HG03558 (cell line): ENCODE data around the gene ADCY5.

Experiments used
- ATAC-seq: cut with Tn5 transposase; IDR thresholded peaks from one replicate; pipeline ENCODE4 v1.9.1; 2021; ENCODE audit warnings: moderate number of reproducible peaks; ENCODE audit not compliant: unreplicated experiment; ENCODE audit errors: extremely low read depth

The ADCY5 gene

DNA sequence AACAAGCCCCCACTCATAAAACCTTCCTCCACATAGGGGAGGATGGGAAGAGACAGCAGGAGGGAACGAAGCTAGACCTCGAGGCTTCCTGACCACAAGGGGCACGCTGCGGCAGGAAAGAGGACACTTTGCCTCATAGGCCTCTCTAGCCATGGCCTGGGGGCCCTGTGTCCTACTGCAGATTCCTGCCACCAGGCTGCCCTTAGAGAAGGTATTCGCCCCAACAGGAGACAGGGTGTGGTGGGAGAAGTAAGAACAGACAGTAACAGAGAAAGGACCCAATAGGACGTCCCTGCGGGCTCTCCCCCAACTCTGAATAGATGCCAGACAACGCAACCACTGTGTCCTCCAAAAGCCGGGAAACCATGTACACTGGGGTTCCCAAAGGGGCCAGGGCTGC is 36.8 kb downstream of the ADCY5 start:
- no peak for ATAC-seq

DNA sequence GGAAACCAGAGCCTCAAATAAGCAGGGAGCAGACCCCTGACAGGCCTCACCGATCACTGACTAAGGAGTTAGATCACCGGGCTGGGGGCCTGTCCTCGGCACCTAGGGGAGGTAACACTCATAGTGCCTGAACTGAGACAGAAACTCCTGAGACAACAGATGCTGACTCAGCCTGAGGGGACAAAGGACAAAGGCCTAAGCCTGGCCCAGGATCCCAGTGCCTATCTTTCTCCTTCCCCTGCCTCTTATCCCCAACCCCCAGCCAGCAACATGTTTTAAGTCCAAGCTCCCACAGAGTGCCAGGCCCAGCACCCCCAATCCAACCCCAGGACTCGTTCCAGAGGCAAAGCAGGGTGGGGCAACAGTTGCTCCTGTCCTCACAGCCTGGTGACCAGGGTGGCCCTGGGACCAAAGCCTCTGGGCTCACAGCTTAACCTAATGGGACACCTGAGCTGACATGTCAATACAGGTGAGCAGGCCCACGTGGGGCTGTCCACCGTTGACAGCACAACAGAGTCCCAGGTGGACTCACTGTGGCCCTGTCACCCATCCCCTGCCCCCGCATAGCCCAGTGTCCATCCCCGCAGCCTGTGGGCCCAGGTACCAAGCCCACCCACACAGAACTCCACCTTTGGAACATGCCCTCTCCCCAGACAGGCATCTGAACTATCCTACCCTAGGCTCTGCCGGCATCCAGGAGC is 37.4 kb downstream of the ADCY5 start:
- no peak for ATAC-seq

DNA sequence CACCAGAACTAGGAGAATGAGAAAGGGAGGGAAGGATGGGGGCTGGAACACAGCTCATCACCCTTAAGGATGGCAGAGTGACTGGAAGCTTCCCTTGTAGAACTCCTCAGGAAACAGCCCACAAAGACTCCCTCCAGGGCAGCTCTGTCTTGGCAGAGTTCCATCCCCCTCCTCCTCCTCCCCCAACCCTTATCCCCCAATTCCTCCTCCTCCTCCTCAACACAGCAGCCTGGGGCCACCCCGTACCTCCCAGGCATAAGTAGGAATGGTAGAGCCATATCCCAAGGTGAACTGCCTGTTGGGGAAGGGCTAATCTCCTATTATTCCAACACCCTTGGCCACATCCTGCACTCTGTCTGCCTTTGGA is 38.8 kb downstream of the ADCY5 start:
- no peak for ATAC-seq

DNA sequence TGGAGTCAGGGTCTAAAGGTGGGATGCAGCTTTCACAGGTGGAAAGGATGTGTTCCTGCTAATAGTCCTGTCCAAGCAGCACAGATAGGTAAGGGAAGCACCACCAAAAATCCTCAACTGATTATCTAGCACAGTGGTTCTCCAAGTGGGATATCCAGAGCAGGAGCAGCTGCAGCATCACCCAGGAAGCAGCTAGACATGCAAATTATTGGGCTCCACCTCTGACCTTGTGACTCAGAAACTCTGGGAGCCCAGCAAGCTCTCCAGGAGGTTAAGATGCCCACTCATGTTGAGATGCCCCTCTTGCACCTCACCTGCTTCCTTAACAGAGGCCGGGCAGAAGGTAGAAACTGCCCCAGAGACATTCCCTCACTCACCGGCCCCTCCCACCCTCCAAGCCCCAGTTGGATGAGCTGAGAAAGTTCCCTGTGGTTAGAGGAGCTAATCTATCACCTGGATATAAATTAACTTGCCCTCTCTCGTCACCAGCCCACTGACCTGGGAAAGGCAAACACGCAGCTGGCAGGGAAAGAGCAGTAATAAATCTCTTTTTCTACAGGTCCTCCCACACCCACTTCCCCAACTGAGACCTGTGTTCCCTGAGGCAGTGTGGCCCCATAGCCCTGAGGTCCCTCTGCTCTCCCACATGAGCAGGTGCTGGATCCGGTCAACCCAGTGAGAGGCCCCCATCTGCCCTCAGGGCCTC is 39.3 kb downstream of the ADCY5 start:
- ATAC-seq = no peak

DNA sequence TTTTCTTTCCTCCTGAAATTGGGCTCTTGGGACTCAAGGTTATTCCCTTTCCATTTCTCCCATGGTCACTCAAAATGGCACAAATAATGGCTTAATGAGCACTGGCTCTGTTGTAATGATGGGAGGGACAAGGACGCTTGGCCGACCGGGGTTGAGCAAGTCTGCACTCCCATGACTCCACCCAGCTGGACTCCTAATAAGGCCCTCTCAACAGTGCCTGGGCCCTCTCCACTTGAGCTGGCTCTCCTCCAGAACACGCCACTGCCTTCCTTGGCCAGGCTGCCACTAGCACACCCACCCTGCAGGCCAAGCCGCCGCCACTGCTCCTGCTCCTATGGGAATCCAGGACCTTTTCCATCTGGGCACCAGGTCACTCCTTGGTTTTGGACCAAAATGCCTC is 42.3 kb downstream of the ADCY5 start:
- ATAC-seq = no peak

DNA sequence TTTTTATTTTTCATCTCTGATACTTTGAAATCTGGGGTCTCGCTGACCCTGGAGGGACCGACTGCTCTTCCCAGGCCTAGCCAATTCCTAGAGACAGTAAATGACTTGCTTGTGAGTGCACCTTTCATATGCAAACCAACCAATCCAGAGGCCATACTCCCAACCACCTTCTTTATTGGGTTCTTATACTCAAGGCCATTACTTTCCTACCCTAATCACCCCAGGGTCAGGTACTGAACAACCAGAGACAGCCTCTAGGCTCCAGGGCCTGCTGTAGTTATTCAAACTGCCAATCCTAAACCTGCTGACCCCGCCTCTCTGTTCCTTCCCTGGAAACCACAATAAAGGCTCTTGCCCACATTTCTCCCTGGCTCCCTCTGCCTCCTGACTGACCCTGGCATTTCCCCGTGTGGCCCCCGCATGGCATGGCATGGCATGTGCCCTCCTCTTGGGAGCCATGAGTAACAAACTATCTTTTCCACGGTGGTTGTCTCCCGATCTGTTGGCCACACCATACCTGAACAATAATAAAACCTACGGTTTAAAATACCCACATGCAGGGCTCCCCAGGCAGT is 42.9 kb downstream of the ADCY5 start:
- no peak for ATAC-seq

DNA sequence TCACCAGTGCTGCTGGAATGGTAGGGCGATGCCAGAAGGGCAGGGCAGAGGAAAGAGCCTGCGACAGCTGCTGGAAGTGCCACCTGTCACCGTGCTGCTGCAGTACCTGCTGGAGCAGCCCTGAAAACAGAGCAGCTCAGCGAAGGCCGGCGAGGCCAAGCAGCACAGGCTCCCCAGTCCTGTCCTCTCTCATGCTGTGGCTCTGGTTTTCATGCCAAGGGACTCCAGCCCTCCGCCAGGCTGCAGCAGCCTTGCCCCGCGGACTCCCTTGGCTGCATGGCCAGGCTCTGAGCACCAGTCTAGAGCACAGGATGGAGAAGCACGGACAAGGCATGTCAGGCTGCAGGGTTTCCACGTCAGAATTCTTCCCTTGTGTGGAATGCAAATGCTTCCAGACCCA is 43.9 kb downstream of the ADCY5 start:
- no peak for ATAC-seq

DNA sequence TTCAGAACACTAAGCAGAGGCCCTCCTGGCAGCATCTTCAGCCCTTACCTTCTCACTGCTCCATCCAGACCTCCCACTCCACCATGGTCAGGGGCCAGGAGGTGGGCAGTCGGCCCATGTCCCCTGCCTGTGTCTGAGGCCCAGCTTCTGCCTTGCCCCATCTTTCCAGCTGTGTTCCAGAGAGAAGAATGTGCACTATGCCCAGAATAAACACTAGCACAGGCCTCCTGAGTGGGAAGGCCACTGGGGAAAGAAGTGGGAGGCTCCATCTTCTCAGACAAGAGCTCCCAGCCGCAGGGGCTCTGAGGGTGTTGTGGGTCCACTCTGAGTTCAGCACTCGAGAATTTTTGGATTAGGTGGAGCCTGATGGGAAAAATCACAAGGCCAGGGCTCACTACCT is 44.5 kb downstream of the ADCY5 start:
- no peak for ATAC-seq

DNA sequence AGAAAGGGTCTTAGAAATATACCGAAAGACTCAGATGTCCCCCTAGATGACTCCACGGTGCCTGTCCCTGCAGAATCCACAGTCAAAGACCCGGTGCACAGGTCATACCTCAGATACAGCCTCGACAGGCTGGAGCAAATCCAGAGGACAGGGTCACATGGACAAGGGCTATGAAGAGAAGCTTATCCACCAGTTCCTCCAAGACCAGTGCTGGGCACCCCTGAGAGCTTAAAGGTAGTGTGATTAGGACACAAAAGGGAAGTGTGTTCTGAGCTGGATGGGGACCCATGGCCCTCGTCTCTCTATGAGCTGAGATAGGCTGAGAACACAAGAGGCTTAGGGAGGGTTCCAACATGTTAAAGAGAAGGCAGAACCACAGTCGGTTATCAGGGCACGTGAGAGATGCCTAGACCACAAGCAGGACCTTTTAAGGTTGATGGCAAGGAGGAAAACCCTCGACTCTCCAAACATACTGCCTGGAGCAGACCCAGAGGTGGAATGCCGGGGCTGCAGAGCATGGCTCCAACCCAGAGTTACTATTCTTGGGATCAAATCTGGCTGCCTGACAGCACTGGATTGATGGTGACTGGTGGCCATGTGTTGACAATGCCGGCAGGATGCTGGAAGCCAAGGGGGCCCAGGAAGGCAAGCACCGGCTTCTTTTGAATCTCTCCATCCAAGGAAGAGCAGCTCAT is 46.9 kb downstream of the ADCY5 start:
- no peak for ATAC-seq

DNA sequence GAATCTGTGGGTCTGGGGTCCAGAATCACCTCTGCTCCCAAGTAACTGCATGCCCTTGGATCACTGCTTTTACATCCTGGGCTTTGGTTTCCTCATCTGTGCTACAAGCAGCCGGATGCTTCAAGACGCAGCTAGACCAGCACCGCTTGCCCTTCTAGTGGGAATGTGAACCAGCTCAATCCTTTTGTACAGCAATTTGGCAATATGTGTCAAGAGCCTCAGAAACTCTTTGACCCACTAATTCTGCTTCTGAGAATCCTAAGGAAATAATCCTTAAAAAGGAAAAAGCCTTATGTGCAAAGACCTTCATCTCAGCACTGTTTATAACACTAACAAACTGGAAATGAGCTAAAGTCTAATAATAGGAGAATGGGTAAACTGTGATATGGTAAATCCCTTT is 48.7 kb downstream of the ADCY5 start:
- ATAC-seq = no peak

DNA sequence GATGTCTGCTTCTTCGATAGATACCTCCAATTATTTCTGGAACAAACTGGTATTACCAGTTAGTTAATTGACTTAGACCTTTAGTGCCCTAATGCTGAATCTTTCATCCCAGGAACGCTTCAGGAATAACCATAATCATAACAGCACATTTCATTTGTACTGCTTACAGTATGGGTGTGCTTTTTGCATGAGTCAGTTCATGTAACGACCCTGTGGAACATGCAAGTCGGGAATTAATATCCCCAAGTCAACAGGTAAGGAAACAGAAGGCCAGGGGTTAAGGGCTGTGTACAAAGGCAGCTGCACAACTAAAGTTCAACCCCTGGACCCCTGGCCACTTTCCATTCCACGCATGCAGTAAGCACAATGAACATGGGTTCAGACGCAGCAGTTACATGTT is 49.2 kb downstream of the ADCY5 start:
- ATAC-seq = no peak

DNA sequence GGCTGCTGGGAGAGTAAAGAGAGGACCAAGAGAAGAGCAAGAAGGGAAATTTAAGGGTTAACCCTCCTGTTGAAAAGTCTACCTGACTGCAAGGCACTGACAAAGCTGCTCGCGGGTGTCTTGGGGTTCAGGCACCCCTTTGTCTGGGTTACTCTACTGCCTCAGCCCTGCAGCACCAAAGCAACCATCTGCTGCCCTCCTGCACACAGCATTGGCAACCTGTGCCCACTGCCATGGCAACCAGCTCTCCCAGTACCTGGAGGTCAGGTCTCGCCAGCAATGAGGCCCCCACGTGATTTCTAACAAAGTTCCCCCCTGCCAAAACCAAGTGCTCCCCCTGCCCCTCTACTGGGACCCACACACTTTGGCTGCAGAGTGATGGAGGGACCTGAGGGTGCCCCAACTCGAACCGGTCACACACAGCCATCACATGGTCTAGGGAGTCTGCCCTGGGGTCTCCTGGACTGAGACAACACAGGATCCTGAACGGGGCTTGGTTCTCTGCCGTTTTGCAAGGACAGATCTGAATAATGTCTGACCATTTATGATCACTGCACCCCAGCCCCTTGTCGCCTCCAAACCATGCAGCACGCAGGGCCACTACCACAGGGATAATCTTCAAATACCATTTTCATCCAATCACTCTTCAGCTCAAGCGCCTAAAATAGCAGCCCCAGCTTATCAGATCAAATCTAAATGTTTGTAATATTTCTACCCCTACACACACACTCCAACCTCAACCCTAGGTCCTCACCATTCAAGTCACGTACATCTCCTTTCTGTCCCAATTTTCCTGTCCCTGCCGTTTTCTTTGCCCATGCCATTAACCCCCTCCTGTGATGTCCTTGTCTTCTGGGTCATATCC is 50.7 kb downstream of the ADCY5 start:
- ATAC-seq = no peak

DNA sequence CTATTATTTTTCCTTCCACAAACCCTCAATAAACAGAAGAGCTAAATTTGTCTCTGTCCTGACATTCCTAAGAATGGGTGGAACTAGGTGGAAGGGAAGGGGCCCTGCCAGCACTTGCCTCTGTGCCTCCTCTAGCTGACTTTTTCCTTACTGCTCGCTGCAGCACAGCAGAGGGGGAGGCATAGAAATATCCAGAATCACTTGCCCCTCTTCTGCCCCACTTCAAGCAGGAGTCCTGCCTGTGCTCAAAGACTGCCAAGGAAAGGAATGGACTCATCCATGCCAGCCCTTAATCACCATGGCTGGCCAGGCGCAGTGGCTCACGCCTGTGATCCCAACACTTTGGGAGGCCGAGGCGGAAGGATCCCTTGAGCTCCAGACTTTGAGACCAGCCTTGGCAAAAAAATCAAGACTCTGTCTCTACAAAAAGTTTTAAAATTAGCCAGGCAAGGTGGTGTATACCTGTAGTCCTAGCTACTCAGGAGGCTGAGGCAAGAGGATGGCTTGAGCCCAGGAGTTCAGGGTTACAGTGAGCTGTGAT is 51.8 kb downstream of the ADCY5 start:
- ATAC-seq = no peak

DNA sequence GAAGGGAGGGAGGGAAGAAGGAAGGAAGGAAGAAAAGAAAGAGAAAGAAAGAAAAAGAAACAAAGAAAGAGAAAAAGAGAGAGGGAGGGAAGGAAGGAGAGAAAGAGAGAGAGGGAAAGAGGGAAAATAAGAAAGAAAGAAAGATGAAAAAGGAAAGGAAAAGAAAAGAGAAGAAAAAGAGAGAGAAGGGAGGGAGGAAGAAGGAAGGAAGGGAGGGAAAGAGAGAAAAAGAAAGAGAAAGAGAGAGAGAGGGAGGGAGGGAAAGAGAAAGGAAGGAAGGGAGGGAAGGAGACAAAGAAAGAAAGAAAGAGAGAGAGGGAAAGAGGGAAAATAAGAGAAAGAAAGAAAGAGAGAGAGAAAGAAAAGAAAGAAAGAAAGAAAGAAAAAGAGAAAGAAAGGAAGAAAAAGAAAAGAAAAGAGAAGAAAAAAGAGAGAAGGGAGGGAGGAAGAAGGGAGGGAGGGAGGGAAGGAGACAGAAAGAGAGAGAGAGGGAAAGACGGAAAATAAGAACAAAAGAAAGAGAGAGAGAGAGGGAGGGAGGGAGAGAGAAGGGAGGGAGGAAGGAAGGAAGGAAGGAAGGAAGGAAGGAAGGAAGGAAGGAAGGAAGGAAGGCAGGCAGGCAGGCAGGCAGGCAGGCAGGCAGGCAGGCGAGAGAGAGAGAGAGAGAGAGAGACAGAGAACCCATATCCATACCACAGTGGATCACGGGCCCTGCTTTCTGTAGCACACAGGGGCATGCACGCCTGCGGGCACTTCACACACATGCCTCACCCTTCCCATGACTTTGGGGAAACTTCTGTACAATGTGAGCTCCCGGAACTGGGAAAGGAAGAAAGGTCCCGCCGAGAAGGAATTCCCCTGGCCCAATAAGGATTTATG is 52.5 kb downstream of the ADCY5 start:
- no peak for ATAC-seq

DNA sequence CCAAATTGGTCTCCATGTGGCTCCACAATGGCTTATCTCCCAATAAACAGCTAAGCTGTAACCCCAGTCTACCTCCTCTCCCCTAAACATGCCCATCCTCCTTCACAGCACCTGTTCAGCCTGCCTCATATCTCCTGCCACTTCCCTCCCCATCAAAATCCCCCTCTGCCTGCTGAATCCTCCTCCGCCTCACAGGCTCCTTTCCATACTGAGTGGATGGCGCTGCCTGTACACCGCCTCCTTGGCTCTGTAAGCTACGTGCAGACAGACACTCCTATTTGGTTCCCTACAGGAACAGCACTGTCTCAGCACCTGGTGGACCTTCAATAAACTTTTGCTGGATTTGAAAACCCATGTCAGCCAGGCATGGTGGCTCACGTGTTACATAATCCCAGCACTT is 53.7 kb downstream of the ADCY5 start:
- no peak for ATAC-seq

DNA sequence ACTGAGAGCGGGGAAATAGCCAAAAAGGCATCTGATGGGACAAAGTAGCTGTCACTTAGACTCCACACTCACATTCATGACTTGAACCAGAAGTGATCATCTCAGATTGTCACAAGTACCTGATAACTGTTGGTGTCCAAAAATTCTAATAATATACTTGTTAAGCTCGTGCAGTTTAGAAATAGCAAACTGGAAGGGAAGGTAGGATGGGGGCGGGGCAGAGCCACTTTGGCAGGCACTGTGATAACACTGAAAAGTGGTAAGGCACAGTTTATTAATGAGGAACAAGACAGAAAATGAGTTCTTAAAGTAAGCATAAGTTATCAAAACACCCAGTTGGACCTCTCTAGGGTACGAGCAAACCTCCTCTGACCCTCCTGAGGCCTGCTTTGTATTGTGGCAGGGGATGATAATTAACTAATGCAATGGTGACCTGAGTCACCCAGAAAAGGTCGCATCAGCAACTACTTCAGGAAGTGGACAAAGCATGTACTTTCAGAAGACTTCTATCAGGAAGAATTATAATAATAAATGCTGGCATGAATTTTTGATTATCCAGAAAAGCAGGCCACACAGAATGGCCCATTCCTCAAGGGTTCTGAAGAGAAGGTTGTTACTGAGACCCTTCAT is 54.4 kb downstream of the ADCY5 start:
- ATAC-seq = no peak

DNA sequence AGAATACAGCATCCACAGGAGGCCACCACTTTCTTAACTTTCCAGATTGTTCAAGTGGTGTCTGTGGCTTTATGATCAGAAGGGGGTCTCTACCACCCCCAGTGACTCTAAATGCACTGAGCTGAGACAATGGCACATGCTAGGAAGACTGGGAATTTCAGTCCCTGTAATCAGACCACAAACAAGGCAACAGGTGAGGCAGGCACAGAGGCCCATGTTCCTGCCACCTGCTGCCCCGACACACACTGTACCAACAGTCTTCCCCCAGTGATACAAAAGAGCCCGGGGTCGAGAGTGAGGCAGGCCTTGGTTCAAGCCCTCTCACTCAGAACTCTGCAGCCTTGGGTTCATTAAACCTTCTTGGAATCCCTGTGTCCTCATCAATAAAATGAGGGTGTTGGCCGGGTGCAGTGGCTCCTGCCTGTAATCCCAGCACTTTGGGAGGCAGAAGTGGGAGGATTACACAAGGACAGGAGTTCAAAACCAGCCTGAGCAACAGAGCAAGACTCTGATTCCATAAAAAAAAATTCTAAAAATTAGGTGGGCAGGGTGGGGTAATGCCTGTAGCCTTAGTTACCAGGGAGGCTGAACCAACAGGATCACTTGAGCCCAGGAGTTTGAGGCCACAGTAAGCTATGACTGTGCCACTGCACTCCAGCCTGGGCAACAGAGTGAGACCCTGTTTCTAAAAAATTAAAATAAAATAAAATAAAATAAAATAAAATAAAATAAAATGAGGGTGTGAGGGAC is 55.8 kb downstream of the ADCY5 start:
- no peak for ATAC-seq

DNA sequence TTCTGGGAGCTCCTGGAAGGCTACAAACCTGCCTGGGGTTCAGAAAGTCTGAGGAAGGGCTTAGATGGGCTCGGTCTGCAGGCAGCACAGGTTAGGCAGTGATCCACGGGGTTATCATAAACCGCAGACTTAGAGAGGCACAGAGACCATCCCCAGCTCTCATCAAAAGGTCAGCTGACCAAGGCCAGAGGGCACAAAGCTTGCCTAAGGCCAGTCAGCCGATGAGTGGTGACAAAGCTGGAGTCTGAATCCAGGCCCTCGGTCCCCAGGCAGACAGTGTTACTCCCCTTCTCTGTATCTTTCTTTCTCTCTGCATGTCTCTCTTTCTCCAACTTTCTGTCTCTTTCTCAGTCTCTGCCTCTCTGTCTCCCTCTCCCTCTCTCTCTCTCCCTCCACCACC is 56.5 kb downstream of the ADCY5 start:
- no peak for ATAC-seq
